Thymus (tissue), 11 donors: ENCODE measurements around the gene CEP41. TPM values are rescaled to one million over a fixed set of nuclear protein-coding genes. Genes with fewer than 3 reads are reported as not detected.

Source experiments
- DNase-seq, 9 donors: peaks; one replicate each; pipeline ENCODE4 v3.0.0-alpha.2; 2013; ENCODE audit warnings: low spot score in 9 of 9, low read depth in 6 of 9, missing footprints in 1 of 9
- H3K27ac ChIP-seq, 2 donors: one replicate each; pipeline ENCODE4 v1.5.1; 2013; ENCODE audit warnings: control low read depth in 1 of 2, low read depth in 1 of 2, low read length in 1 of 2, mild to moderate bottlenecking in 1 of 2, moderate library complexity in 1 of 2
- H3K27me3 ChIP-seq, 2 donors: one replicate each; pipeline ENCODE4 v1.5.1; 2013; ENCODE audit warnings: low read length in 1 of 2; ENCODE audit not compliant: control insufficient read depth in 2 of 2, insufficient read depth in 1 of 2
- H3K36me3 ChIP-seq, 2 donors: one replicate each; pipeline ENCODE4 v1.5.1; 2013; ENCODE audit warnings: low read length in 1 of 2, mild to moderate bottlenecking in 1 of 2, moderate library complexity in 1 of 2; ENCODE audit not compliant: control insufficient read depth in 2 of 2, insufficient read depth in 2 of 2
- H3K4me1 ChIP-seq, 2 donors: one replicate each; pipeline ENCODE4 v1.5.1; 2013; ENCODE audit warnings: low read length in 2 of 2; ENCODE audit not compliant: control insufficient read depth in 2 of 2, insufficient read depth in 2 of 2
- H3K4me3 ChIP-seq, 2 donors: one replicate each; pipeline ENCODE4 v1.5.1; 2013; ENCODE audit warnings: low read length in 2 of 2, control low read depth in 1 of 2, mild to moderate bottlenecking in 1 of 2
- H3K9me3 ChIP-seq, 2 donors: one replicate each; pipeline ENCODE4 v1.5.1; 2013; ENCODE audit warnings: low read length in 1 of 2, mild to moderate bottlenecking in 1 of 2; ENCODE audit not compliant: control insufficient read depth in 2 of 2, insufficient read depth in 1 of 2
- WGBS: extraction: QIAGEN DNeasy Blood & Tissue Kit; methylation state at CpG from one replicate; pipeline ENCODE4 v1.1.7; 2013; 5-methylcytosine and 5-hydroxymethylcytosine counted together
- polyA plus RNA-seq: library from polyadenylated mRNA; stranded (reverse); fragments of 200-250 nt; gene quantifications from one replicate; pipeline ENCODE4 v1.2.3, GENCODE V29; 2013
- total RNA-seq: library from RNA; stranded (reverse); fragments of 120-200 nt; gene quantifications from one replicate; pipeline ENCODE4 v1.2.4, GENCODE V29; 2013
- donor health status: healthy.

The CEP41 gene
- total and polyA plus RNA-seq, 2 donors = 11.2 to 15.7 TPM

- WGBS = 88% methylated on average over 5 of the region's 5 CpGs
- peak in 1 of 9 donors; percentile 48 for DNase-seq
- Histone ChIP-seq H3K27ac (peak overlapping the region; percentile 15 to 64), H3K4me1 (peaks cover 18 to 26% of the 10 kb centered on the region in 2 donors), H3K4me3 (no peak overlapping the region), H3K9me3 (peaks cover 0 to 4% of the 10 kb centered on the region in 2 donors), H3K27me3 (no peaks in the 10 kb centered on the region), H3K36me3 (peaks cover 0 to 3% of the 10 kb centered on the region in 2 donors)
Observed at GRCh38 chr7:130393101-130393561, 47.7 kb downstream of the CEP41 start.

GRCh38 chr7:130390486-130390885, 50.3 kb downstream of the CEP41 start:
- DNase-seq = no peak
- 100% methylated on average over 1 of the region's 1 CpG for whole genome bisulfite sequencing
- Histone ChIP-seq H3K36me3 (no peaks in the 10 kb centered on the region), H3K4me3 (no peak overlapping the region), H3K9me3 (peaks cover 0 to 4% of the 10 kb centered on the region in 2 donors), H3K27me3 (no peaks in the 10 kb centered on the region), H3K4me1 (peaks cover 18 to 28% of the 10 kb centered on the region in 2 donors), H3K27ac (no peak overlapping the region)

GRCh38 chr7:130388671-130389070, 52.1 kb downstream of the CEP41 start:
- H3K4me1 ChIP-seq = peaks cover 6 to 15% of the 10 kb centered on the region in 2 donors
- no peak for DNase-seq
- no peaks in the 10 kb centered on the region for H3K36me3 ChIP-seq
- no peaks in the 10 kb centered on the region for H3K27me3 ChIP-seq
- H3K9me3 ChIP-seq = peaks cover 0 to 4% of the 10 kb centered on the region in 2 donors
- no peak overlapping the region for H3K27ac ChIP-seq
- WGBS = 100% methylated on average over 2 of the region's 2 CpGs
- H3K4me3 ChIP-seq = no peak overlapping the region

GRCh38 chr7:130387628-130388403, 53.0 kb downstream of the CEP41 start:
- peaks cover 0 to 4% of the 10 kb centered on the region in 2 donors for H3K9me3 ChIP-seq
- no peak for DNase-seq
- no peak overlapping the region for H3K4me3 ChIP-seq
- H3K36me3 ChIP-seq = no peaks in the 10 kb centered on the region
- WGBS = 96% methylated on average over 12 of the region's 12 CpGs
- H3K27me3 ChIP-seq = no peaks in the 10 kb centered on the region
- H3K27ac ChIP-seq = no peak overlapping the region
- peaks cover 0 to 6% of the 10 kb centered on the region in 2 donors for H3K4me1 ChIP-seq

GRCh38 chr7:130387306-130387627, 53.5 kb downstream of the CEP41 start:
- Histone ChIP-seq H3K4me1 (peaks cover 0 to 6% of the 10 kb centered on the region in 2 donors), H3K27ac (no peak overlapping the region), H3K36me3 (no peaks in the 10 kb centered on the region)

GRCh38 chr7:130386876-130387275, 53.9 kb downstream of the CEP41 start:
- Histone ChIP-seq H3K9me3 (peaks cover 0 to 7% of the 10 kb centered on the region in 2 donors), H3K36me3 (no peaks in the 10 kb centered on the region), H3K27ac (no peak overlapping the region), H3K4me3 (no peak overlapping the region), H3K27me3 (no peaks in the 10 kb centered on the region), H3K4me1 (peaks cover 0 to 6% of the 10 kb centered on the region in 2 donors)
- DNase-seq = no peak
- WGBS = 97% methylated on average over 3 of the region's 3 CpGs

More at GRCh38 chr7:130387306-130387627, 53.5 kb downstream of the CEP41 start:
- DNase-seq = no peak
- WGBS = 96% methylated on average over 3 of the region's 3 CpGs
- H3K4me3 ChIP-seq = no peak overlapping the region
- peaks cover 0 to 4% of the 10 kb centered on the region in 2 donors for H3K9me3 ChIP-seq
- H3K27me3 ChIP-seq = no peaks in the 10 kb centered on the region

GRCh38 chr7:130385600-130386066, 55.2 kb downstream of the CEP41 start:
- no peaks in the 10 kb centered on the region for H3K27me3 ChIP-seq
- no peak overlapping the region for H3K4me3 ChIP-seq
- no peak for DNase-seq
- H3K27ac ChIP-seq = no peak overlapping the region
- H3K9me3 ChIP-seq = peaks cover 0 to 7% of the 10 kb centered on the region in 2 donors
- WGBS = 98% methylated on average over 6 of the region's 6 CpGs
- no peaks in the 10 kb centered on the region for H3K36me3 ChIP-seq
- H3K4me1 ChIP-seq = peaks cover 0 to 16% of the 10 kb centered on the region in 2 donors

GRCh38 chr7:130384841-130385599, 55.8 kb downstream of the CEP41 start:
- DNase-seq = no peak
- Histone ChIP-seq H3K27ac (no peak overlapping the region), H3K9me3 (peaks cover 0 to 7% of the 10 kb centered on the region in 2 donors), H3K4me3 (no peak overlapping the region), H3K27me3 (no peaks in the 10 kb centered on the region), H3K36me3 (no peaks in the 10 kb centered on the region), H3K4me1 (peaks cover 0 to 22% of the 10 kb centered on the region in 2 donors)
- 95% methylated on average over 13 of the region's 13 CpGs for WGBS

GRCh38 chr7:130384371-130384801, 56.4 kb downstream of the CEP41 start:
- no peak for DNase-seq
- WGBS = 73% methylated on average over 10 of the region's 10 CpGs
- H3K27ac ChIP-seq = no peak overlapping the region

More at GRCh38 chr7:130384371-130384801, 56.4 kb downstream of the CEP41 start:
- Histone ChIP-seq H3K36me3 (no peaks in the 10 kb centered on the region), H3K27me3 (no peaks in the 10 kb centered on the region), H3K9me3 (peaks cover 0 to 7% of the 10 kb centered on the region in 2 donors), H3K4me1 (peaks cover 0 to 25% of the 10 kb centered on the region in 2 donors), H3K4me3 (no peak overlapping the region)
